HG02763 (cell line): ENCODE results near the gene CMBL.
"Not testable (repeated sequence)": the region's sequence is repeated elsewhere in the genome, so short reads cannot be mapped to it uniquely, and the experiment has no call there.

Experiments
- ATAC-seq: cut with Tn5 transposase; IDR thresholded peaks from one replicate; pipeline ENCODE4 v1.9.1; 2021; ENCODE audit warnings: mild to moderate bottlenecking, moderate library complexity; ENCODE audit not compliant: unreplicated experiment

CMBL gene

DNA sequence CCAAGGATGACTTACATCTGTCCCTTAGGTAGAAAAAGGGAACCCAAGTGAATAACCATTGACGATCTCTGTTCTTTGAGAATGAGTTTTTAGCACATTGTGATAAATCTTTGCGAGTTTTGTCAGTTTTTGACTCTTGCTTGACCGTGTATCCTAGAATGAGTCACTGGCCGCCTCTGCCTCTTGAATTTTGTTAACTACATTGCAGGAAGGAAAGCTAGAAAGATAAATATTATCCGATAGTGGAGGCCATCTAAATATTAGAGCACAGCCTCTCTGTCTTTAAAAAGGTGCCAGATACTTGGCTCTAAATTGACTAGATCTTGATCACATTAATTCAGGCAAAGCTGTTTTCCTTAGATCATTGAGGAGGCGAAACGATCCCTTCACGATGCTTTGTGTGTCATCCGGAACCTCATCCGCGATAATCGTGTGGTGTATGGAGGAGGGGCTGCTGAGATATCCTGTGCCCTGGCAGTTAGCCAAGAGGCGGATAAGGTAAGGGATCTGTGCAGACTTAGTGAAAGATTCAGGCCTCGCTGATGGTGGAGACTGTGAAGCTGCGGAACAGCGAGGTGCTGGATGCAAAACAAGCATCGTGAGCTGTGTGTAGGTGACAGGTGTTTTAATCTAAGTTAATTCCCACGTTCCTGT is 45.5 kb downstream of the CMBL start:
- ATAC-seq: no peak

GRCh38 chr5:10261065-10261464 is 46.6 kb downstream of the CMBL start:
- ATAC-seq: no peak

DNA sequence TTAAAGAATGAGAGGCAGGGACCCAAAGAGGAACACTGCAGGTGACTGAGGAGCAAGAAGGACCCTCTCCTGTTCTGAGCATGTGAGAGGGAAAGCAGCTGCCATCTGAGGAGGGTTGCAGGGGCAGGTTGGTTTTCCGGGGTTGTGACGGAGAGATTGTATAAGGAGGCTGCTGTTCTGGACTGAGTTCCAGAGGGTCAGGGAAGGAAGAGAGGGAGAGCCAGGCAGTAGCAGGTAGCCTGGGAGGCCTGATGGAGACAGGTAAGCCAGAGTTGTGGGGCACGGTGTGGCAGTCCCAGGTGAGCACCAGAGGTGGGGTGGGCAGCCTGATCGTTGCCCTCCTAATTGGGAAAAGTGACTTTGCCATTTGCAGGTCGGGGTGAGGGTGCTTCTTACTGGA is 47.8 kb downstream of the CMBL start:
- ATAC-seq: no peak

- no peak for ATAC-seq
Measured at GRCh38 chr5:10257870-10258269, 49.8 kb downstream of the CMBL start.

- ATAC-seq: no peak
Measured at GRCh38 chr5:10254686-10255085, 53.0 kb downstream of the CMBL start.

DNA sequence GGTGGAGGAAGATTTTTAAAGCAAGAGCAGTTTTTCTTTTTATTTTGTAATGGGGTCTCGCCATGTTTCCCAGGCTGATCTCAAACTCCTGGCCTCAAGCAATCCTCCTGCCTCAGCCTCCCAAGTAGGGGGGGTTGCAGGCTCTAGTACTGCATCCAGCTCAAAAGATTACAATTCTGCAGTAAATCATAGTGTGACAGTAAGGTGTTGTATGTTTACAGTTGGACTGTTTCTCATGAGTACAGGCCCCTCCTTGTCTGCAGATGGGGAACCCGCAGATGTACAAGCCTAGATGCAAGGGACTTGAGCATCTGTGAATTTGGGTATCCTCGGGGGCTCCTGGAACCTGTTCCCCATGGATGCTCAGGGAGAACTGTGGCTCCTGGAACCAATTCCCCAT is 54.3 kb downstream of the CMBL start:
- ATAC-seq: no peak

- no peak for ATAC-seq
Measured at GRCh38 chr5:10251405-10251804, 56.3 kb downstream of the CMBL start.

- no peak for ATAC-seq
Measured at GRCh38 chr5:10250806-10251276, 56.9 kb downstream of the CMBL start.

- ATAC-seq: peak; percentile 80
Measured at GRCh38 chr5:10249948-10250805, 57.5 kb downstream of the CMBL start, which contains the start of gene CCT5. Gene CCT5 (plus strand): TSS chr5:10250280. CDS start chr5:10250341, 61 bp downstream.

- ATAC-seq: peak; percentile 2
Measured at GRCh38 chr5:10248378-10249260, 59.1 kb downstream of the CMBL start.

- not testable (repeated sequence) for ATAC-seq
Measured at GRCh38 chr5:10247217-10247616, 60.5 kb downstream of the CMBL start.

DNA sequence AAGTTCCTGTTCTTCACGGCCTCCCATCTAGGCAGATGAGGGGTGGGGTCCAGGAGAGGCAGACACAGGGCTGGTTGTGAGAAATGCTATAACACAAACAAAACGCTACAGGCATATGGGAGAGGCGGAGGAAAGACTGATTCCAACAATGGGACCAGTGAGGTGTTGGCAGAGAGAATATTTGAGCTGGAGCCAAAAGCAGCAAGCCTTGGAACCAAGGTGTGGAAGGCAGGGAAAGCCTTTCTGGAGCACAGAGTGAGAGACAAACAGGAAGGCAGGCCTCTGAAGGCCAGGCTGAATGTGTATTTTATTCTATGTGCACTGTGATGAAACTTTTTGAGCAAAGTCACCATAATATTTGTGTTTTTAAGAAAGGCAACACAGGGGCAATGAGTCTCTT is 60.9 kb downstream of the CMBL start:
- no peak for ATAC-seq

- no peak for ATAC-seq
Measured at GRCh38 chr5:10244342-10244944, 63.3 kb downstream of the CMBL start.

GRCh38 chr5:10243660-10244240 is 64.0 kb downstream of the CMBL start:
- no peak for ATAC-seq

DNA sequence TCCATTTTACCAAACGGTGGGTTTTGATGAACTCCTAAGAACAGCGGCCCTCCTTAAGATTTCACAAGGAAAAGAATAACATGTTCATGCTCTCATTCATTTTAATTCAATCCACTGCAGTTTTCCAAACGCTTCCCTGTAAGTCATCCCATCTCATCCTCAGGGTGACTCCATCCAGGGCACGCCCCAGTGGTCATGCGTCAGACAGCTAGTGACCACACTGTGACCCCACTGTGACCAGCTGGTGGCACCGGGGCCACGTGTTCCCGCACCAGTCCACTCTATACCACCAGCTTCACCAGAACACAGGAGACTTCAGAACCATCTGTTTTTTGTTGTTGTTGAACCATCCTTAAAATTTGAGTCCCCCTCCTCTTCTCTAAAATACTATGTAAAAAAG is 72.4 kb downstream of the CMBL start:
- no peak for ATAC-seq

DNA sequence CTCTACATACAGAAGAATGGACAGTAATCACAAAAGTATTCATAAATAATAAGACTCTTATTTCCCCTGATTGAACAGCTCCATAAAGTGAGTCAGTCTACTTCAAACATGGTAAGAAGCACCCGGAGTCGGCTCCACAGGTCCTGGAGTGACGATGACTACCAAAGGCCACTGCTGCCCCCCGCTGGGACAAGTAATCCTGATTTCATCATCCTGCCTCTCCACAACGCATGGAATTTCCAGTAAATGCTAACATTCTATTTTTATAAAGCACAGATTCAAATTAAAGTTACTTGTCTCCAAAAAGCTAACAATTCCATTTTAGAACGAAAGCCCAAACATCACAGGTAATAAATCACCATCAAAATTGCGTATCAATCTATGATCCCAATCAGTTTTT is 74.2 kb downstream of the CMBL start:
- no peak for ATAC-seq

DNA sequence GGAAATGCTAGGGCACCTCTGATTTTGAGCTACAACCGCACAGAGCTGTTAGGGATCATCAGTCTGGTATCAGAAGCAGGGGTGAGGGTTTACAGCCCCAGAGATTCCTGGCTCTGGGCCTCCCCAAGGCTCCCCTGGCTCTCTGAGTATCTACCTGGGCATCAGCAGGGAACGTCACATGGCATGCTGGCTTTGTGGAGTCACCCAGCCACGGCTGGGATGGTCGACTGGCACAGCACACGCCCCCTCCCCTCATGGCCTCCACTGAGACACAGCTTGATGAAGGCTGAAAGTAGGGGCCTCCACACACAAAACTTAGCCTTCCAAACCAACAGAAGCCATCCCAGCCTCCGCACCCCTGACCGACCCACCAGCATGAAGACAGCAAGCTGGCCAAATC is 74.7 kb downstream of the CMBL start:
- ATAC-seq: no peak

DNA sequence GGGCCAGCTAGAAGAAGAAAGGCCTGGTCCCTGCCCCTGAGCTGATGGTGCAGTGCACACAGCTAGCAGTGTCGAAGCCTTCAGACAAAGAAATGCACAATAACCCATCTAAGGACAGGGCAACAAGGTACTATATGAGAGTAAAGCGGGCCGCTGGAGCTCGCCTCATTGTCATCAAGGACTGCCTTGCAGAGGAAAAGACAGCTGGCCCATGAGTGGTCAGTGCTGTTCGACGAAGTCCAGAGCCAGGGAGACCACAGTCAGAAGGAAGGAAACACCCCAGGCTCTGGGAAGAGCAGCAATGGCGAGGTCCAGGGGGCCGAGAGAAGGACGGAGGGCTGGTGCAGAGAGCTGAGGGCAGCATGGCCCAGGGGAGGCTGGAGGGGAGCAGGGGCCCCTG is 75.3 kb downstream of the CMBL start:
- ATAC-seq: no peak

- ATAC-seq: no peak
Measured at GRCh38 chr5:10229306-10230048, 78.2 kb downstream of the CMBL start.

DNA sequence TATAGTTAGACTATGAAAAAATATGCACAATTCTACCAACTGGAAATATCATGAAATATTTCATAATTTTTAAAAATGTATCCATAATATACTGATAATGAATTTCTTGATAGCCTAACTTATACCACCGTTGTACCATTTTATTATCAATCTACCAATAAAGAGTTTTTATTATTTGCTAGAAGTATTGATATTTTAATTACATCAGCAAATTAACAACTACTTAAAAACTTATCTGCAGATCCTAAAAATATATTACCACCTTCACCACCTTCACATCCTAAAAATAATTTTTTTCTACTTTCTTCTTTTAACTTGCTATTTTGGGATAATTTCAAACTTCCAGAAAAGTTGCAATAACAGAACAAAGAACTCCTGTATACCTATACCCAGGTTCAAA is 79.4 kb downstream of the CMBL start:
- no peak for ATAC-seq
